DMS114 treated with DMSO at 0.1 percent for 48 hours (cell line): ENCODE results near the gene CNGA4.
A peak's percentile ranks its signal among the peaks of the same experiment; 100 is the strongest.
"Not testable (repeated sequence)": the region's sequence is repeated elsewhere in the genome, so short reads cannot be mapped to it uniquely, and the experiment has no call there.

Experiments used
- DNase-seq: peaks from one replicate; lab custom pipeline; 2025; ENCODE audit not compliant: unreplicated experiment; lab: John Stamatoyannopoulos, UW

Gene CNGA4

GRCh38 chr11:6225024-6225423 lies 13.9 kb upstream of the CNGA4 start:
- no peak for DNase-seq

DNA sequence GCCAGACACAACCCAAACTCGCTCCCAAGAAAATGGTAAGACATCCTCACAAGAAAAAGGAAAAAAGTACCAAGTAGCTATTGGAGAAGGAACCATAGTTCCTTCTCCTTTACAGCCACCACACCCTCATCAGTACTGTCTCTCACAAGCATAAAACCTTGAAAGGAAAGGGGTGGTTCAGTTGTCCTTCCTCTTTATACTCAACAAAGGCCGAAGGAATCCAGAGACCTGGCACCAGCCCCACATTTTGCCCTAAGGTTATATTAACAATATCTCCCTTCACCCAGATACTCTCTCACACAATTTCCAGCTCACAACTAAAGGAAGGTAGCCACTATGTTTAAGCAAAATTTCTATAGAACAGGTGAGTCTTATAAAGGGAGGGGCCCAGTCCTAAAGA lies 13.0 kb upstream of the CNGA4 start:
- no peak for DNase-seq

DNA sequence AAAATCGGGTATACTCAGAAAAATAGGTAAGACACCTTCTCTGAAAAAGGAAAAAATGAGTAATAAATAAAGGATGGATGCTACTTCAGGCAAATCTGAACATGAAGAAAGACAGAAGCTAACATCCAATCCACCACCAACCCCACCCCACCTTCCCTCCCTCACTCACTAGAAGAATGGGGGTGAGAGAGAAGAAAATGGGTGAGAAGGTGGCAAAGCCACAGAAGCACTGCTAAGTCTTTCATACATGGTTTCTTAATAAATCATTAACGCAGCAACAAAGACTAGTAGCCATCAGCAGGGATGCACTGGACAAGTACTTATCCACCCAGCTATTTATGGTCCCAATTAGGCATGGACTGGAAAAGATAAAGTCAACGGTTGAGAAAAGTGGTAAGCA lies 10.4 kb upstream of the CNGA4 start:
- no peak for DNase-seq

DNA sequence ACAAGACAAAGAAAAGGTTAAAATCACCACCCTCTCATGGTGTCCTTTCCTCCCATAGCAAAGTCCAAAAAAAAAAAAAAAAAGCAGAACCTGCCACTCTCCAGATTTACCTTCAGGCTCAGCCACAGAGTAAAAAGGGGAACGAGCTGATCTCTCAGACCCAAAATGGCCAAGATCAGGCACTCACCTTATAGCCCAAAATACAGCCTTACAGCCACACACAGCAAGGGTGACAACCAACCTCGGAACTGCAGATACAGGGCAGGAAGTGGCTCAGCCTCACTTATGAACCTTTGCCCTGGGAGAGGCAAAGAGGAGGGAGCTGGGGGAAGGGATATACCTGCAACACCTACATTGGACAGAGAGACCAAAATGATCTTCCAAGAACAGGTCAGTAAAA lies 9.0 kb upstream of the CNGA4 start:
- DNase-seq, result no peak

- DNase-seq, result no peak
Observed at GRCh38 chr11:6232899-6233298, 6.0 kb upstream of the CNGA4 start.

GRCh38 chr11:6233984-6234386 lies 4.9 kb upstream of the CNGA4 start:
- no peak for DNase-seq

DNA sequence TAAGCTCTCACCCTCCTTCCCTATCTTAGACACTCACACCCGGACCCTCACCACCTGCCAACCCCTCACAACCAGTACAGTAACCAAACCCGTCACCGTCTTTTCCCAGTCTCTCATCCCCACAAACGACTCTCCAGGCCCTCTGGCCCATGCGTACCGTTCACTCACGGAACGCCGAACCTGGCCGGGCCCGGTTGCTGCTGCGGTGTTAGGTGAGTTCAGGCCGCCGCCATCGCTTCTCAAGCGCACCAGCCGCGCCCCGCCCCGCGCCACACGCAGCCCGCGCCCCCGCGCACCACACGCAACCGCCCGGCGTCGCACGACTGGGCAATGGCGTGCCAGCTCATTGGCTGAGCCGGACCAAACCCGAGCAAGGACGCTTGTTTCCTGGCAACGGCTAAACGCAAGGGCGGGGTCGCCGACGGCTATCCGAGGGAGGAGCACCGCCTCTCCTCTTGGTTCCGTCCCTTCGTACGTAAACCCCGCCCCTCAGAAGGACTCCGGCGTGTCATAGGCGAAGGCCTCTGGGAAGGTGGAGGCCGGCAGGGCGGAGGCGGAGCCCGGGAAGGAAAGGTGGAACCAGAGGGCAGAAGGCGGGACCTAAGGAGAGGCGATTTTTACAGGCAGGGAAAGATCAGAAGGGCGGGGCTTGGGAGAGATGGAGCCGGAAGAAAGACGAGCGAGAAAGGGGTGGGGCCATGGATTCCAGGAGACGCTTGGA lies 4.3 kb upstream of the CNGA4 start, which contains the start of gene FHIP1B:
Gene FHIP1B (minus strand): TSS at position 250 of the 721 bp plus-strand sequence. CDS start 10,120 bp downstream, outside the sequence.
- DNase-seq, result peak; percentile 97

DNA sequence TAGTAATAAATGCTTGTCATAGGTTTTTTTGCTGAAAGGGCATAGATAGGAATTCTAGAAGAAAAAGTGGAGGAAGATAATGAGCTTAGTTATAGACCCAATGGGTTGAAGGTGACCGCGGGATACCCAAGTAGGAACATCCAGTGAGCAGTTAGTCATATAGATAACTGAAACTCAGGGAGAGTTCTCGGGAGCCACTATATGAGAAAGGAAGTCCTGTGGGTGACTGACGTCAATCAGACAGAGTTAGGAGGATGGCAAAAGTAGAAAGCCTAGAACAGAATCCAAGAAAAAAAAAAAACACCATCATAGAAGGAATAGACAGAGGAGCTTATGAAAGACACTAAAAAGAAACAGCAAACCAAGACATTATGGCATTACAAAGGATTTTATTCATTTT lies 1.6 kb upstream of the CNGA4 start:
- no peak for DNase-seq

DNA sequence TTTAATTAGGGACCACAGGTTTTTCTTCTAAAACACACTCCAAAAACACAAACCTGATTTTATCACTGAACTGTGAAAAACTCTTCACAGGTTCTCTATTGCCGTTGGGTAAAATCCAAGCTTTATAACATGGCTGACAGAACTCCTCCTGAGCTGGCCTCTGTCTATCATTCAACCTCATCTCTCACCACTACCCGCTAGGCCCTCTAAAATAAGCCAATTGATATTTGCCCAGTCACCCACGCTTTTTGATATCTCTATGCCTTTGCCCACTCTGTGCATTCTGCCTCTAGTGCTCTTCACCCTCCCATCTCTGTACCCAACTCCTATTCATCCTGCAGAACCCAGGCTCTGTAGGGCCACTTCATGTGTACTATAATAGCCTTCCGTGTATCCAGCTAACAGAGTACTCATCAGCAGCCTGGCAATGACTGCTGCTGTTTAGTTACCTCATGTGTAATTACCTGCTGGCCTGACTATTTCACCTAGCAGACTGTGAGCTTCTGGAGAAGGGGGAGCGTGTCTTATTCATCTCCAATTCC lies 1.1 kb upstream of the CNGA4 start:
- DNase-seq, result no peak

GRCh38 chr11:6240139-6240538 lies 1.2 kb downstream of the CNGA4 start:
- no peak for DNase-seq

GRCh38 chr11:6240781-6241180 lies 1.9 kb downstream of the CNGA4 start:
- no peak for DNase-seq

DNA sequence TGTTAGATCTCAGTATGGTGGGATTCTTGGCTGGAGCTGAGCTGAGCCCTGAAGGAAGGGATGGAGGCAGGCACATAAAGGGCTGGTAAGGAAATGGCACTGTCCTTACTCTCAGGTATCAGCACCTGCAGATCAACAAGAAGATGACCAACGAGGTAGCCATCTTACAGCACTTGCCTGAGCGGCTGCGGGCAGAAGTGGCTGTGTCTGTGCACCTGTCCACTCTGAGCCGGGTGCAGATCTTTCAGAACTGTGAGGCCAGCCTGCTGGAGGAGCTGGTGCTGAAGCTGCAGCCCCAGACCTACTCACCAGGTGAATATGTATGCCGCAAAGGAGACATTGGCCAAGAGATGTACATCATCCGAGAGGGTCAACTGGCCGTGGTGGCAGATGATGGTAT lies 2.4 kb downstream of the CNGA4 start:
- no peak for DNase-seq

DNA sequence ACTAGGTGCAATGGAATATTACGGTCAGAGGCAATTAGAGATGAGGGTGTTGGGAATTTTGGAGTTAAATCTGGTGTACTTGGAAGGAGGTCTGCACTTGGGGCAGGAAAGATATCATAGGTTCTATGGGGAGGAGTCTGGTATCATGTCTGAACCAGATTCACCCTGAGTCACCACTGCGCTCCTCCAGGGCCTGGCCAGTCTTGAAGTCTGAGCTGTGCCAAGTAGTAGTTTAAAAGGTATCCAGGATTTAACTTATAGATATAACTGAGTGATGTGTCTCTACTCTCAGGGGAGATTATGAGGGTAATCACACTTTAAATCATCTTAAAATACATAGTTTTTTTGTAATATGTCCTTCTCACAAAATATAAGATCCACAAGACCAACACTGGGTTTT lies 6.6 kb downstream of the CNGA4 start:
- no peak for DNase-seq

DNA sequence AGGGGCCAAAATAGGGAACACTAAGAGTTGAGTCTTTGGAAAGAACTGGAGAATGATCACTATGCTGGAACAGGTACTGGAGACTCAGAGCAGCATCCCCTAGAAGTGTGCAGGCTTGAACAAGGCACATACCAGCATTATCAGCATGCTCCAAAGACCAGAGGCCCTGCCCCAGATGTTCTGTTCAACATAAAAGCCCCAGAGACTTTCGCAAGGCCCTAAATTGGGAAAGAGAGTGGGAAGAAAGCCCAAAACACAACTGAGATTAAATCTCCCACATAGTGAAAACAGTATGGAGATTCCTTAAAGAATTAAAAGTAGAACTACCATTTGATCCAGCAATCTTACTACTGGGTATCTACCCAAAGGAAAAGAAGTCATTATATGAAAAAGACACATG lies 9.4 kb downstream of the CNGA4 start:
- DNase-seq, result no peak

DNA sequence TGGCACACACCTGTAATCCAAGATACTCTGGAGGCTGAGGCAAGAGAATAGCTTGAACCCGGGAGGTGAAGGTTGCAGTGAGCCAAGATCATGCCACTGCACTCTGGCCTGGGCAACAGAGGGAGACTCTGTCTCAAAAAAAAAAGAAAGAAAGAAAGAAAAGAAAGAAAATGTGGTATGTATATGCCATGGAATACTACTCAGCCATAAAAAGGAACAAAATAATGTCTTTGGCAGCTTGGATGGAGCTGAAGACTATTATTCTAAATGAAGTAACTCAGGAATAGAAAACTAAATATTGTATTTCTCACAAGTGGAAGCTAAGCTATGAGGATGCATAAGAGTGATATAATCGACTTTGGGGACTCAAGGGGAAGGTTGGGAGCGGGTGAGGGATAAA lies 10.0 kb downstream of the CNGA4 start:
- DNase-seq, result not testable (repeated sequence)

GRCh38 chr11:6249770-6250555 lies 11.1 kb downstream of the CNGA4 start:
- DNase-seq, result no peak

GRCh38 chr11:6251120-6251733 lies 12.3 kb downstream of the CNGA4 start:
- DNase-seq, result peak; percentile 10

- DNase-seq, result no peak
Observed at GRCh38 chr11:6251990-6252473, 13.1 kb downstream of the CNGA4 start.

DNA sequence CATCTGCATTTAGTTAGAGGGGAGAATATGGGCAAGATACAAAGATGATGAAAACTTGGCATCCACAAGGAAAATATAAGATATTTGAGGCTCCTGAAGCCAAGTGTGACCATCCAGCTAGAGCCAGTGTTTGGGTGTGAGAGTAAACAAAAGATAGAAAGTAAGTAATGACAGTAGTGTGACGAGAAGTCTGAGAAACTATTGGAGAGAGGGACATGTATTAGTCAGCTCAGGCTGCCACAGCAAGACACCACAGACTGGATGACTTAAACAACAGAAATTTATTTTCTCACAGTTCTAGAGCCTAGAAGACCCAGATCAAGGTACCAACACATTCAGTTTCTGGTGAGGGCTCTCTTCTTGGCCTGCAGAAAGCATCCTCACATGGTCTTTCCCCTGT lies 14.3 kb downstream of the CNGA4 start:
- no peak for DNase-seq

DNA sequence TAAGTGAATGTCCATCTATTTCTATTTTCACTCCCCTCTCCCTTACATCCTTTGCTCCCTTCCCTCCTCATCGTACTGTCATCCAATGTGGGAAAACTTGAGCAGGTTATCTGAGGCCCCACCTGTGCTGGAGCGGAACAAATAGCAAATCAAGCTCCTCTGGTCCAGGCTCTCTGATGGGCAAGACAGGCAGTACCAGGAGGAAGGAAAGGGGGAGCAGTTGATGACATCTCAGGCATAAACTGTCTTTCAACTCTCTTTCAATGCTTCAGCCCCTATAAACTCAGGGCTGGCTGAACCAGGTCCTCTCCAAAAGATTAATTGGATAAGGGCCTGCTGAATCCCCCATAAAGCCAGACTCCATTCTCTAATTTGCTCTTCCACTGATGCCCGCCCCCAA lies 19.3 kb downstream of the CNGA4 start:
- no peak for DNase-seq

- no peak for DNase-seq
Observed at GRCh38 chr11:6258571-6259081, 19.7 kb downstream of the CNGA4 start.
